ENCODE data around the gene HLA-DMB.
A peak's percentile ranks its signal among the peaks of the same experiment; 100 is the strongest.

The HLA-DMB gene

DNA sequence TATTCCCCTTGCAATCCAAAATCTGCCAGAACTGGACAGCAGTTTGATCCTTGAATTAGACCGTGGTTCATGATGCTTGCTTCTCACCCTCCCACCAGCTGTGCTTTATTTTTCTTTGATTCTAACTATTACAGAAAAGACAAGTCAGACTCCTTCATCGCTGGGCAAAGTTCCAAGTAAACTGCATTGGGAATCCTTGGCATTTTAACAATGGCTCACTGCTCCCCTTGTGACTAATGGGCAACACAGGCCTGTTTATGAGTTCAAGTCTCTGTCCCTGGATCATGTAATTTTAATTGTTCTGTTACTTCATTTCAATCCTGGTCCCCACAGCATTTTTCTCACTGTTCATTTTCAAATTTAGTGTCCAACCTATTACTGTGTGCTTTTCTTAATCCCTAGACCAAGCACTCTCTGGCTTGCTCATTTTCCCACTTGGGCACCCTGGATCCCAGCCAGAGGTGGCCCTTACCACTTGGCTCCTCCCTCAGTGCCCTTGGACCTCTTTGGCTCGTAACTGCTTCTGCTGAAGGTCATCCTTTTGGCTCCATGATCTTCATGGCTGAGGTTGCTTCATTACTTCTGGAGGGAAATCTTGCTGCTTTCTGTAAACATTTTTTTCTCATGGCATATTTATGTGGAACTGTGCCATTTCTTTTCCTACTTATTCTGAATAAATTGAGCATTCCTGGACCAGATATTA is 54.0 kb downstream of the HLA-DMB start:
- TF ChIP-seq, protein P1, sequence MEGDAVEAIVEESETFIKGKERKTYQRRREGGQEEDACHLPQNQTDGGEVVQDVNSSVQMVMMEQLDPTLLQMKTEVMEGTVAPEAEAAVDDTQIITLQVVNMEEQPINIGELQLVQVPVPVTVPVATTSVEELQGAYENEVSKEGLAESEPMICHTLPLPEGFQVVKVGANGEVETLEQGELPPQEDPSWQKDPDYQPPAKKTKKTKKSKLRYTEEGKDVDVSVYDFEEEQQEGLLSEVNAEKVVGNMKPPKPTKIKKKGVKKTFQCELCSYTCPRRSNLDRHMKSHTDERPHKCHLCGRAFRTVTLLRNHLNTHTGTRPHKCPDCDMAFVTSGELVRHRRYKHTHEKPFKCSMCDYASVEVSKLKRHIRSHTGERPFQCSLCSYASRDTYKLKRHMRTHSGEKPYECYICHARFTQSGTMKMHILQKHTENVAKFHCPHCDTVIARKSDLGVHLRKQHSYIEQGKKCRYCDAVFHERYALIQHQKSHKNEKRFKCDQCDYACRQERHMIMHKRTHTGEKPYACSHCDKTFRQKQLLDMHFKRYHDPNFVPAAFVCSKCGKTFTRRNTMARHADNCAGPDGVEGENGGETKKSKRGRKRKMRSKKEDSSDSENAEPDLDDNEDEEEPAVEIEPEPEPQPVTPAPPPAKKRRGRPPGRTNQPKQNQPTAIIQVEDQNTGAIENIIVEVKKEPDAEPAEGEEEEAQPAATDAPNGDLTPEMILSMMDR (IDR thresholded peaks at IDR 0.05; ENCODE audit: borderline replicate concordance, control extremely low read depth, extremely low read depth, insufficient read depth, missing control alignments): no peak
- in situ Hi-C loops (cut with MboI; ENCODE audit: low sequenced_read_pairs, unreplicated experiment): loop anchor here (5.0 kb wide), 1 partner anchor 100 kb away; no protein-coding TSS in a partner anchor
- no peak for DNase-seq (ENCODE audit: low spot score)

DNA sequence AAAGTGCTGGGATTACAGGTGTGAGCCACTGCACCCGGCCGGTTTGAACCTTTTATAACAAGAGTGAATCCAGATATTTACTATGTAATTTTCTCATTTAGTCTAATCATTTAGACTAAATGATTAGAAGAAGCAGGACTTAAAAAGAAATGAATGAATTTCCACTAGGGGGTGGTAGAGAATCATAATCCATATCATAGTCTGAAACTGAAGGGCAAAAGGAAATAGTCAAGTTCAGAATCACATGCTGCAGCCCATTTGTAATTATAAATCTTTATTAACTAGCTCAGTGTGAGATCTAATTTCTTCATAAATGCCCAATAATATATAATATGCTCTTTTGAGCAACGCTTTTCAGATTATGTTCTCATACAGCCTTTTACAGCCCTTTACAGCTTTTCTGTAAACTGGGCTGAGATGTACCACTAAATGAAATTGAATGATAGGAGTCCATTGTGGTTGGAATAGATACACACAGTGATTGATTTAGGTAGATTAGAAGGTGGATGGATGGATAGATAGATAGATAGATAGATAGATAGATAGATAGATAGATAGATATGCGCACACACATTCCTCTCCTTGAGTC is 55.0 kb downstream of the HLA-DMB start:
- TF ChIP-seq, protein P1 (IDR thresholded peaks at IDR 0.05; ENCODE audit: borderline replicate concordance, control extremely low read depth, extremely low read depth, insufficient read depth, missing control alignments): peak; percentile 47
- peak; percentile 67 for DNase-seq (ENCODE audit: low spot score)
- in situ Hi-C loops (cut with MboI; ENCODE audit: low sequenced_read_pairs, unreplicated experiment): loop anchor here (5.0 kb wide), 1 partner anchor 102 kb away; no protein-coding TSS in a partner anchor

Data from GM13976 (cell line).